ENCODE data around the gene HOXD8.

HOXD8 gene

GRCh38 chr2:176110415-176111308 is 18.8 kb upstream of the HOXD8 start:
- no peak overlapping the region for H3K4me3 ChIP-seq (ENCODE audit: low read depth, low read length)
- no peak for TF ChIP-seq CTCF (conservative IDR thresholded peaks at IDR 0.05; ENCODE audit: low read depth, low read length)
- no peak for DNase-seq (ENCODE audit: low read depth)

- peak; percentile 65 for TF ChIP-seq CTCF (conservative IDR thresholded peaks at IDR 0.05; ENCODE audit: low read depth, low read length)
- peak; percentile 31 for DNase-seq (ENCODE audit: low read depth)
- H3K4me3 ChIP-seq (ENCODE audit: low read depth, low read length), result no peak overlapping the region
Measured at GRCh38 chr2:176111309-176111663, 18.2 kb upstream of the HOXD8 start.

- no peak overlapping the region for H3K4me3 ChIP-seq (ENCODE audit: low read depth, low read length)
- DNase-seq (ENCODE audit: low read depth), result no peak
- TF ChIP-seq CTCF (conservative IDR thresholded peaks at IDR 0.05; ENCODE audit: low read depth, low read length), result no peak
Measured at GRCh38 chr2:176111846-176112374, 17.6 kb upstream of the HOXD8 start.

- TF ChIP-seq CTCF (conservative IDR thresholded peaks at IDR 0.05; ENCODE audit: low read depth, low read length), result no peak
- H3K4me3 ChIP-seq (ENCODE audit: low read depth, low read length), result no peak overlapping the region
- DNase-seq (ENCODE audit: low read depth), result no peak
Measured at GRCh38 chr2:176112375-176113302, 16.9 kb upstream of the HOXD8 start.

GRCh38 chr2:176114120-176114929 is 15.2 kb upstream of the HOXD8 start:
- H3K4me3 ChIP-seq (ENCODE audit: low read depth, low read length), result no peak overlapping the region
- no peak for TF ChIP-seq CTCF (conservative IDR thresholded peaks at IDR 0.05; ENCODE audit: low read depth, low read length)
- DNase-seq (ENCODE audit: low read depth), result no peak

GRCh38 chr2:176114930-176115625 is 14.4 kb upstream of the HOXD8 start:
- DNase-seq (ENCODE audit: low read depth), result no peak
- H3K4me3 ChIP-seq (ENCODE audit: low read depth, low read length), result no peak overlapping the region
- no peak for TF ChIP-seq CTCF (conservative IDR thresholded peaks at IDR 0.05; ENCODE audit: low read depth, low read length)

Measured in choroid plexus epithelial cell (primary cell).